OCI-LY7 (cell line): ENCODE results near the gene C12orf60. TPM values are rescaled to one million over a fixed set of nuclear protein-coding genes. Genes with fewer than 3 reads are reported as not detected.

ENCODE experiments used
- BruUV-seq: library from RNA; stranded (reverse); fragments of 400-500 nt; replicated peaks from 2 replicates; lab custom pipeline; 2021; lab: Mats Ljungman, UMichigan
- CTCF ChIA-PET: fragments of 300-600 bp; sonication (Branson Sonifier 250); formaldehyde crosslinking; loops from one replicate; lab custom pipeline; 2022; ENCODE audit warnings: antibody characterized with exemption; ENCODE audit not compliant: unreplicated experiment; lab: Charles Lee
- POLR2A ChIA-PET: fragments of 300-600 bp; sonication (Branson Sonifier 250); formaldehyde crosslinking; loops from one replicate; lab custom pipeline; 2022; ENCODE audit warnings: antibody characterized with exemption; lab: Charles Lee
- DNase-seq: peaks from one replicate; pipeline ENCODE4 v3.0.0-alpha.2; 2015; ENCODE audit warnings: low spot score
- H2AFZ ChIP-seq: fragments of 200-600 bp; sonication (generic), shearing (Covaris generic); 2 replicates; pipeline ENCODE4 v1.6.1; 2014; ENCODE audit warnings: mild to moderate bottlenecking, antibody characterized with exemption, low read length, moderate library complexity
- H3K27ac ChIP-seq: fragments of 200-600 bp; sonication (generic); 2 replicates; pipeline ENCODE4 v1.5.1; 2014; ENCODE audit warnings: mixed run types, low read depth, mild to moderate bottlenecking, moderate library complexity, low read length, inconsistent platforms; ENCODE audit not compliant: poor library complexity, severe bottlenecking
- H3K36me3 ChIP-seq: fragments of 200-600 bp; sonication (generic); 2 replicates; pipeline ENCODE4 v1.6.1; 2014; ENCODE audit warnings: mild to moderate bottlenecking, antibody characterized with exemption, low read length, moderate library complexity, mixed read lengths; ENCODE audit not compliant: insufficient read depth
- H3K4me1 ChIP-seq: fragments of 200-600 bp; sonication (generic); 2 replicates; pipeline ENCODE4 v1.5.1; 2014; ENCODE audit warnings: mild to moderate bottlenecking, low read length; ENCODE audit not compliant: insufficient read depth, poor library complexity, severe bottlenecking
- H3K4me2 ChIP-seq: fragments of 200-600 bp; sonication (generic); 2 replicates; pipeline ENCODE4 v1.6.1; 2014; ENCODE audit warnings: mild to moderate bottlenecking, low read length
- H3K4me3 ChIP-seq: fragments of 200-600 bp; sonication (generic); 2 replicates; pipeline ENCODE4 v1.5.1; 2014; ENCODE audit warnings: mild to moderate bottlenecking, low read depth, low read length; ENCODE audit not compliant: poor library complexity, severe bottlenecking
- H3K79me2 ChIP-seq: fragments of 200-600 bp; sonication (generic); 2 replicates; pipeline ENCODE4 v1.6.1; 2016; ENCODE audit warnings: low read depth, mild to moderate bottlenecking, low read length, moderate library complexity, mixed read lengths; ENCODE audit not compliant: insufficient read depth
- H3K9me2 ChIP-seq: fragments of 200-600 bp; sonication (generic); 2 replicates; pipeline ENCODE4 v1.6.1; 2016; ENCODE audit warnings: mild to moderate bottlenecking, low read length, mixed read lengths; ENCODE audit not compliant: insufficient read depth
- H3K9me3 ChIP-seq: fragments of 200-600 bp; sonication (generic); 2 replicates; pipeline ENCODE4 v1.6.1; 2014; ENCODE audit warnings: mild to moderate bottlenecking, mixed run types, low read length, mixed read lengths
- H4K20me1 ChIP-seq: fragments of 200-600 bp; sonication (generic); 2 replicates; pipeline ENCODE4 v1.6.1; 2014; ENCODE audit warnings: mild to moderate bottlenecking, antibody characterized with exemption, low read length, moderate library complexity, mixed read lengths; ENCODE audit not compliant: insufficient read depth
- CTCF ChIP-seq: fragments of 200-600 bp; sonication (generic); conservative IDR thresholded peaks from 2 replicates; pipeline ENCODE4 v1.5.1; 2014; ENCODE audit warnings: mild to moderate bottlenecking, antibody characterized with exemption, low read length, moderate library complexity, mixed read lengths
- EZH2phosphoT487 ChIP-seq: fragments of 200-600 bp; sonication (generic); IDR thresholded peaks from 2 replicates; pipeline ENCODE4 v1.6.1; 2018; ENCODE audit warnings: low read depth, borderline replicate concordance, mild to moderate bottlenecking, mixed run types, antibody characterized with exemption, low read length, moderate library complexity, mixed read lengths
- intact Hi-C: fragments of 100-400 bp; cut with micrococcal nuclease; formaldehyde crosslinking; loops from one replicate; pipeline ENCODE4 v1.10.0; 2022; ENCODE audit not compliant: unreplicated experiment
- total RNA-seq, 2 experiments: library from RNA; depleted of rRNA in 1 of 2; stranded (reverse); fragments of >200 nt in 1 of 2; shearing (Covaris generic) in 1 of 2; gene quantifications; 2 replicates each; pipeline ENCODE4 v1.2.3, GENCODE V29; 2014 to 2022

C12orf60 gene
- total RNA-seq, 2 experiments from 2014 or later = 2.8 to 3.4 TPM

GRCh38 chr12:14846042-14846587 lies 42.6 kb downstream of the C12orf60 start:
- ChIA-PET CTCF (interaction anchor here (1.0 kb wide), 1 partner anchor 41 kb away, joined by 4 read pairs; no protein-coding TSS in a partner anchor), POLR2A (interaction anchor here (0.6 kb wide), 1 partner anchor 150 kb away, joined by 7 read pairs; no protein-coding TSS in a partner anchor)
- Histone ChIP-seq H3K9me2 (no peaks in the 10 kb centered on the region), H3K4me3 (no peak overlapping the region), H3K9me3 (no peaks in the 10 kb centered on the region), H3K27ac (no peak overlapping the region), H3K4me1 (peaks cover 5% of the 10 kb centered on the region), H4K20me1 (no peaks in the 10 kb centered on the region), H3K79me2 (no peaks in the 10 kb centered on the region), H3K36me3 (no peaks in the 10 kb centered on the region), H2AFZ (peak overlapping the region; percentile 49; the same call in 1 of the 2 replicates), H3K4me2 (no peak overlapping the region)
- DNase-seq = no peak
- TF ChIP-seq CTCF (no peak), EZH2phosphoT487 (no peak)
- no TSS peak for BruUV-seq
- intact Hi-C loops = loop anchor here (5.0 kb wide), 1 partner anchor 421 kb away; no protein-coding TSS in a partner anchor

- Histone ChIP-seq H3K9me3 (no peaks in the 10 kb centered on the region), H3K4me1 (peaks cover 5% of the 10 kb centered on the region), H3K4me3 (no peak overlapping the region), H4K20me1 (no peaks in the 10 kb centered on the region), H3K27ac (no peak overlapping the region), H3K79me2 (no peaks in the 10 kb centered on the region), H3K4me2 (no peak overlapping the region), H2AFZ (no peak overlapping the region), H3K36me3 (no peaks in the 10 kb centered on the region), H3K9me2 (no peaks in the 10 kb centered on the region)
- ChIA-PET POLR2A (interaction anchor here (0.7 to 2.8 kb wide), 5 partner anchors 10 to 1122 kb away, joined by 3 to 24 read pairs (median 8); no protein-coding TSS in a partner anchor), CTCF (interaction anchor here (1.2 kb wide), 1 partner anchor 149 kb away, joined by 4 read pairs; no protein-coding TSS in a partner anchor)
- no TSS peak for BruUV-seq
- TF ChIP-seq CTCF = no peak
- TF ChIP-seq EZH2phosphoT487 = no peak
- no peak for DNase-seq
- intact Hi-C loops = loop anchor here (5.0 kb wide), 1 partner anchor 420 kb away; no protein-coding TSS in a partner anchor
These were observed 43.6 kb downstream of the C12orf60 start for GRCh38 chr12:14846876-14847580.
